MCF 10A (cell line): ENCODE results near the gene MUC5AC. TPM values are rescaled to one million over a fixed set of nuclear protein-coding genes. Genes with fewer than 3 reads are reported as not detected.

Source experiments
- BruUV-seq: library from RNA; stranded (reverse); fragments of 400-500 nt; replicated peaks from 2 replicates; lab custom pipeline; 2021; lab: Mats Ljungman, UMichigan
- CTCF ChIA-PET: fragments of 300-600 bp; sonication (Branson Sonifier 250); formaldehyde crosslinking; extraction: SDS; loops from one replicate; lab custom pipeline; 2021; ENCODE audit warnings: antibody characterized with exemption, inconsistent platforms; lab: Yijun Ruan, JAX
- POLR2A ChIA-PET: fragments of 300-600, 350-650 bp; sonication (Branson Sonifier 250); formaldehyde crosslinking; extraction: SDS; loops from one replicate; lab custom pipeline; 2020; ENCODE audit warnings: antibody characterized with exemption, inconsistent platforms; lab: Yijun Ruan, JAX
- DNase-seq: peaks from one replicate; pipeline ENCODE4 v3.0.0-alpha.2; 2018; ENCODE audit not compliant: unreplicated experiment
- H3K27ac Mint-ChIP-seq: one replicate; pipeline ENCODE4 v1.8.0; 2022; ENCODE audit warnings: mild to moderate bottlenecking, low read depth, mixed read lengths; ENCODE audit not compliant: unreplicated experiment
- H3K27me3 Mint-ChIP-seq: one replicate; pipeline ENCODE4 v1.8.0; 2022; ENCODE audit warnings: mixed read lengths; ENCODE audit not compliant: insufficient read depth, unreplicated experiment
- H3K36me3 Mint-ChIP-seq: one replicate; pipeline ENCODE4 v1.8.0; 2022; ENCODE audit warnings: mild to moderate bottlenecking, moderate library complexity, mixed read lengths; ENCODE audit not compliant: insufficient read depth, unreplicated experiment
- H3K4me1 Mint-ChIP-seq: one replicate; pipeline ENCODE4 v1.8.0; 2022; ENCODE audit warnings: mixed read lengths; ENCODE audit not compliant: insufficient read depth, unreplicated experiment
- H3K4me3 Mint-ChIP-seq: one replicate; pipeline ENCODE4 v1.8.0; 2022; ENCODE audit warnings: mild to moderate bottlenecking, moderate library complexity, mixed read lengths; ENCODE audit not compliant: unreplicated experiment
- H3K9me3 Mint-ChIP-seq: one replicate; pipeline ENCODE4 v1.8.0; 2022; ENCODE audit warnings: mixed read lengths; ENCODE audit not compliant: unreplicated experiment
- CTCF ChIP-seq: fragments of 200-600 bp; IDR thresholded peaks from one replicate; pipeline ENCODE4 v1.8.0; 2022; ENCODE audit warnings: antibody characterized with exemption, mild to moderate bottlenecking; ENCODE audit not compliant: unreplicated experiment
- intact Hi-C: fragments of 100-400 bp; cut with micrococcal nuclease; formaldehyde crosslinking; loops from 2 replicates; pipeline ENCODE4 v1.14.1; 2022
- total RNA-seq: library from RNA; stranded (reverse); gene quantifications from 2 replicates; pipeline ENCODE4 v1.2.3, GENCODE V29; 2022

MUC5AC gene
- total RNA-seq, 1 experiment from 2014 or later: not detected

GRCh38 chr11:1120532-1121330, 37.0 kb upstream of the MUC5AC start:
- ChIA-PET CTCF (no interaction called here), POLR2A (no interaction called here)
- no peak overlapping the region for H3K27ac Mint-ChIP-seq
- H3K36me3 Mint-ChIP-seq: no peaks in the 10 kb centered on the region
- intact Hi-C loops: no loop called here
- no TSS peak for BruUV-seq
- peaks cover 18% of the 10 kb centered on the region for H3K9me3 Mint-ChIP-seq
- H3K4me1 Mint-ChIP-seq: no peaks in the 10 kb centered on the region
- H3K4me3 Mint-ChIP-seq: no peak overlapping the region
- no peak for TF ChIP-seq CTCF
- no peak for DNase-seq
- H3K27me3 Mint-ChIP-seq: peaks cover 52% of the 10 kb centered on the region

GRCh38 chr11:1121331-1121812, 36.4 kb upstream of the MUC5AC start:
- DNase-seq: no peak
- intact Hi-C loops: no loop called here
- POLR2A ChIA-PET: no interaction called here
- BruUV-seq: no TSS peak
- CTCF ChIA-PET: interaction anchor here (0.5 kb wide), 1 partner anchor 70 kb away, joined by 4 read pairs; no protein-coding TSS in a partner anchor
- Mint-ChIP-seq H3K4me1 (no peaks in the 10 kb centered on the region), H3K27me3 (peaks cover 50% of the 10 kb centered on the region), H3K27ac (no peak overlapping the region), H3K36me3 (no peaks in the 10 kb centered on the region), H3K4me3 (no peak overlapping the region), H3K9me3 (peaks cover 18% of the 10 kb centered on the region)
- no peak for TF ChIP-seq CTCF

- no TSS peak for BruUV-seq
- H3K4me1 Mint-ChIP-seq: no peaks in the 10 kb centered on the region
- H3K9me3 Mint-ChIP-seq: peaks cover 18% of the 10 kb centered on the region
- no peak overlapping the region for H3K4me3 Mint-ChIP-seq
- POLR2A ChIA-PET: no interaction called here
- peaks cover 43% of the 10 kb centered on the region for H3K27me3 Mint-ChIP-seq
- intact Hi-C loops: no loop called here
- peak; percentile 7 for DNase-seq
- H3K27ac Mint-ChIP-seq: no peak overlapping the region
- no peaks in the 10 kb centered on the region for H3K36me3 Mint-ChIP-seq
- TF ChIP-seq CTCF: no peak
- CTCF ChIA-PET: interaction anchor here (0.5 kb wide), 1 partner anchor 71 kb away, joined by 4 read pairs; no protein-coding TSS in a partner anchor
These were observed 35.7 kb upstream of the MUC5AC start for GRCh38 chr11:1121813-1122663.

- Mint-ChIP-seq H3K27me3 (peaks cover 42% of the 10 kb centered on the region), H3K4me3 (no peak overlapping the region), H3K4me1 (no peaks in the 10 kb centered on the region), H3K9me3 (peaks cover 18% of the 10 kb centered on the region), H3K27ac (no peak overlapping the region), H3K36me3 (no peaks in the 10 kb centered on the region)
- POLR2A ChIA-PET: no interaction called here
- TF ChIP-seq CTCF: no peak
- BruUV-seq: no TSS peak
- intact Hi-C loops: no loop called here
- no peak for DNase-seq
- CTCF ChIA-PET: no interaction called here
These were observed 35.1 kb upstream of the MUC5AC start for GRCh38 chr11:1122664-1123002.
